ENCODE data around the gene RIN3. TPM values are rescaled to one million over a fixed set of nuclear protein-coding genes. Genes with fewer than 3 reads are reported as not detected.

The RIN3 gene
- total RNA-seq (2014; rRNA removed; shearing (Covaris generic); ENCODE audit: low replicate concordance), result not detected in 2 replicates

- DNase-seq, result no peak
- H3K4me3 ChIP-seq (ENCODE audit: low read length), result no peak within 1 kb of the TSS
- H3K79me2 ChIP-seq (ENCODE audit: low read length), result no peaks in the 10 kb centered on the region
- H4K20me1 ChIP-seq (ENCODE audit: insufficient read depth, low read depth, low read length), result 0 out of 2 replicates have a peak, but pooled peaks cover 2% of the 10 kb centered on the region
- no peak within 1 kb of the TSS for H2AFZ ChIP-seq (ENCODE audit: low read length)
- H3K9me3 ChIP-seq (ENCODE audit: low read length), result no peaks in the 10 kb centered on the region
- no peak within 1 kb of the TSS for H3K4me2 ChIP-seq (ENCODE audit: low read depth, low read length, poor library complexity, severe bottlenecking)
- no peaks in the 10 kb centered on the region for H3K4me1 ChIP-seq (ENCODE audit: low read length)
- H3K36me3 ChIP-seq (ENCODE audit: insufficient read depth, low read length), result no peaks in the 10 kb centered on the region
- H3K27me3 ChIP-seq (ENCODE audit: low read length), result no peaks in the 10 kb centered on the region
- no peak within 1 kb of the TSS for H3K27ac ChIP-seq (ENCODE audit: low read length)
- H3K9me2 ChIP-seq (replicated peaks; ENCODE audit: insufficient read depth, low read length), result no peaks in the 10 kb centered on the region
- H3K9ac ChIP-seq (ENCODE audit: low read length), result no peak within 1 kb of the TSS
Observed at GRCh38 chr14:92513204-92513965, at the start of gene RIN3. RIN3 (plus strand) TSS chr14:92513781; CDS start chr14:92513933, 152 bp downstream.

- H3K4me1 ChIP-seq (ENCODE audit: low read length), result no peaks in the 10 kb centered on the region
- H3K9ac ChIP-seq (ENCODE audit: low read length), result no peak overlapping the region
- no peaks in the 10 kb centered on the region for H3K36me3 ChIP-seq (ENCODE audit: insufficient read depth, low read length)
- H3K9me3 ChIP-seq (ENCODE audit: low read length), result peaks cover 13% of the 10 kb centered on the region
- no peak overlapping the region for H3K27ac ChIP-seq (ENCODE audit: low read length)
- H3K79me2 ChIP-seq (ENCODE audit: low read length), result no peaks in the 10 kb centered on the region
- H2AFZ ChIP-seq (ENCODE audit: low read length), result no peak overlapping the region
- peaks cover 4% of the 10 kb centered on the region; the same call in 1 of the 2 replicates for H3K27me3 ChIP-seq (ENCODE audit: low read length)
- H4K20me1 ChIP-seq (ENCODE audit: insufficient read depth, low read depth, low read length), result 0 out of 2 replicates have a peak, but pooled peaks cover 3% of the 10 kb centered on the region
- no peak overlapping the region for H3K4me2 ChIP-seq (ENCODE audit: low read depth, low read length, poor library complexity, severe bottlenecking)
- H3K9me2 ChIP-seq (replicated peaks; ENCODE audit: insufficient read depth, low read length), result no peaks in the 10 kb centered on the region
- no peak overlapping the region for H3K4me3 ChIP-seq (ENCODE audit: low read length)
- no peak for DNase-seq
Observed at GRCh38 chr14:92464156-92464555, 49.4 kb upstream of the RIN3 start.

- Histone ChIP-seq H3K36me3 (ENCODE audit: insufficient read depth, low read length) (no peaks in the 10 kb centered on the region), H3K79me2 (ENCODE audit: low read length) (no peaks in the 10 kb centered on the region), H4K20me1 (ENCODE audit: insufficient read depth, low read depth, low read length) (0 out of 2 replicates have a peak, but pooled peaks cover 3% of the 10 kb centered on the region), H3K9me3 (ENCODE audit: low read length) (peaks cover 16% of the 10 kb centered on the region), H2AFZ (ENCODE audit: low read length) (no peak overlapping the region), H3K9ac (ENCODE audit: low read length) (no peak overlapping the region), H3K9me2 (replicated peaks; ENCODE audit: insufficient read depth, low read length) (no peaks in the 10 kb centered on the region), H3K4me1 (ENCODE audit: low read length) (no peaks in the 10 kb centered on the region), H3K27me3 (ENCODE audit: low read length) (peaks cover 4% of the 10 kb centered on the region; the same call in 1 of the 2 replicates), H3K27ac (ENCODE audit: low read length) (no peak overlapping the region), H3K4me3 (ENCODE audit: low read length) (no peak overlapping the region), H3K4me2 (ENCODE audit: low read depth, low read length, poor library complexity, severe bottlenecking) (no peak overlapping the region)
- DNase-seq, result no peak
Observed at GRCh38 chr14:92464716-92465115, 48.9 kb upstream of the RIN3 start.

- H3K4me2 ChIP-seq (ENCODE audit: low read depth, low read length, poor library complexity, severe bottlenecking), result no peak overlapping the region
Observed at GRCh38 chr14:92465353-92466055, 48.1 kb upstream of the RIN3 start.

GRCh38 chr14:92466059-92466458 is 47.5 kb upstream of the RIN3 start:
- no peak overlapping the region for H3K4me3 ChIP-seq (ENCODE audit: low read length)
- no peaks in the 10 kb centered on the region for H3K36me3 ChIP-seq (ENCODE audit: insufficient read depth, low read length)
- H2AFZ ChIP-seq (ENCODE audit: low read length), result no peak overlapping the region
- peaks cover 16% of the 10 kb centered on the region for H3K9me3 ChIP-seq (ENCODE audit: low read length)
- H3K27ac ChIP-seq (ENCODE audit: low read length), result no peak overlapping the region
- H3K79me2 ChIP-seq (ENCODE audit: low read length), result no peaks in the 10 kb centered on the region
- 0 out of 2 replicates have a peak, but pooled peaks cover 3% of the 10 kb centered on the region for H4K20me1 ChIP-seq (ENCODE audit: insufficient read depth, low read depth, low read length)
- no peak overlapping the region for H3K4me2 ChIP-seq (ENCODE audit: low read depth, low read length, poor library complexity, severe bottlenecking)
- H3K9me2 ChIP-seq (replicated peaks; ENCODE audit: insufficient read depth, low read length), result no peaks in the 10 kb centered on the region
- peaks cover 4% of the 10 kb centered on the region; the same call in 1 of the 2 replicates for H3K27me3 ChIP-seq (ENCODE audit: low read length)
- no peak for DNase-seq
- H3K4me1 ChIP-seq (ENCODE audit: low read length), result no peaks in the 10 kb centered on the region
- H3K9ac ChIP-seq (ENCODE audit: low read length), result no peak overlapping the region

More at GRCh38 chr14:92465353-92466055, 48.1 kb upstream of the RIN3 start:
- no peak for DNase-seq
- no peaks in the 10 kb centered on the region for H3K4me1 ChIP-seq (ENCODE audit: low read length)
- peaks cover 4% of the 10 kb centered on the region; the same call in 1 of the 2 replicates for H3K27me3 ChIP-seq (ENCODE audit: low read length)
- no peak overlapping the region for H3K4me3 ChIP-seq (ENCODE audit: low read length)
- H4K20me1 ChIP-seq (ENCODE audit: insufficient read depth, low read depth, low read length), result 0 out of 2 replicates have a peak, but pooled peaks cover 3% of the 10 kb centered on the region
- H3K36me3 ChIP-seq (ENCODE audit: insufficient read depth, low read length), result no peaks in the 10 kb centered on the region
- H2AFZ ChIP-seq (ENCODE audit: low read length), result no peak overlapping the region
- H3K9me3 ChIP-seq (ENCODE audit: low read length), result peaks cover 16% of the 10 kb centered on the region
- H3K9ac ChIP-seq (ENCODE audit: low read length), result no peak overlapping the region
- H3K27ac ChIP-seq (ENCODE audit: low read length), result no peak overlapping the region
- no peaks in the 10 kb centered on the region for H3K9me2 ChIP-seq (replicated peaks; ENCODE audit: insufficient read depth, low read length)
- no peaks in the 10 kb centered on the region for H3K79me2 ChIP-seq (ENCODE audit: low read length)

- Histone ChIP-seq H3K79me2 (ENCODE audit: low read length) (no peaks in the 10 kb centered on the region), H3K4me2 (ENCODE audit: low read depth, low read length, poor library complexity, severe bottlenecking) (no peak overlapping the region), H3K9me3 (ENCODE audit: low read length) (peaks cover 16% of the 10 kb centered on the region), H3K9me2 (replicated peaks; ENCODE audit: insufficient read depth, low read length) (no peaks in the 10 kb centered on the region), H2AFZ (ENCODE audit: low read length) (no peak overlapping the region), H3K27ac (ENCODE audit: low read length) (no peak overlapping the region), H3K4me3 (ENCODE audit: low read length) (no peak overlapping the region), H3K36me3 (ENCODE audit: insufficient read depth, low read length) (no peaks in the 10 kb centered on the region), H4K20me1 (ENCODE audit: insufficient read depth, low read depth, low read length) (no peaks in the 10 kb centered on the region), H3K9ac (ENCODE audit: low read length) (no peak overlapping the region), H3K4me1 (ENCODE audit: low read length) (no peaks in the 10 kb centered on the region), H3K27me3 (ENCODE audit: low read length) (peaks cover 4% of the 10 kb centered on the region; the same call in 1 of the 2 replicates)
- no peak for DNase-seq
Observed at GRCh38 chr14:92469515-92469914, 44.1 kb upstream of the RIN3 start.

GRCh38 chr14:92470215-92470614 is 43.4 kb upstream of the RIN3 start:
- no peak for DNase-seq
- Histone ChIP-seq H4K20me1 (ENCODE audit: insufficient read depth, low read depth, low read length) (no peaks in the 10 kb centered on the region), H3K36me3 (ENCODE audit: insufficient read depth, low read length) (no peaks in the 10 kb centered on the region), H3K79me2 (ENCODE audit: low read length) (no peaks in the 10 kb centered on the region), H3K4me2 (ENCODE audit: low read depth, low read length, poor library complexity, severe bottlenecking) (no peak overlapping the region), H3K27me3 (ENCODE audit: low read length) (peaks cover 4% of the 10 kb centered on the region; the same call in 1 of the 2 replicates), H3K9ac (ENCODE audit: low read length) (no peak overlapping the region), H3K4me3 (ENCODE audit: low read length) (no peak overlapping the region), H3K9me2 (replicated peaks; ENCODE audit: insufficient read depth, low read length) (no peaks in the 10 kb centered on the region), H2AFZ (ENCODE audit: low read length) (no peak overlapping the region), H3K4me1 (ENCODE audit: low read length) (no peaks in the 10 kb centered on the region), H3K27ac (ENCODE audit: low read length) (no peak overlapping the region), H3K9me3 (ENCODE audit: low read length) (peaks cover 16% of the 10 kb centered on the region)

GRCh38 chr14:92470811-92471210 is 42.8 kb upstream of the RIN3 start:
- Histone ChIP-seq H3K79me2 (ENCODE audit: low read length) (no peaks in the 10 kb centered on the region), H3K27me3 (ENCODE audit: low read length) (peaks cover 4% of the 10 kb centered on the region; the same call in 1 of the 2 replicates), H3K4me3 (ENCODE audit: low read length) (no peak overlapping the region), H3K9ac (ENCODE audit: low read length) (no peak overlapping the region), H3K9me3 (ENCODE audit: low read length) (peaks cover 16% of the 10 kb centered on the region), H3K27ac (ENCODE audit: low read length) (no peak overlapping the region), H3K4me2 (ENCODE audit: low read depth, low read length, poor library complexity, severe bottlenecking) (no peak overlapping the region), H4K20me1 (ENCODE audit: insufficient read depth, low read depth, low read length) (no peaks in the 10 kb centered on the region), H3K4me1 (ENCODE audit: low read length) (no peaks in the 10 kb centered on the region), H3K36me3 (ENCODE audit: insufficient read depth, low read length) (no peaks in the 10 kb centered on the region), H2AFZ (ENCODE audit: low read length) (no peak overlapping the region), H3K9me2 (replicated peaks; ENCODE audit: insufficient read depth, low read length) (no peaks in the 10 kb centered on the region)
- DNase-seq, result no peak
